ENCODE measurements around the gene FAM120A.
A peak's percentile ranks its signal among the peaks of the same experiment; 100 is the strongest.

Gene FAM120A

DNA sequence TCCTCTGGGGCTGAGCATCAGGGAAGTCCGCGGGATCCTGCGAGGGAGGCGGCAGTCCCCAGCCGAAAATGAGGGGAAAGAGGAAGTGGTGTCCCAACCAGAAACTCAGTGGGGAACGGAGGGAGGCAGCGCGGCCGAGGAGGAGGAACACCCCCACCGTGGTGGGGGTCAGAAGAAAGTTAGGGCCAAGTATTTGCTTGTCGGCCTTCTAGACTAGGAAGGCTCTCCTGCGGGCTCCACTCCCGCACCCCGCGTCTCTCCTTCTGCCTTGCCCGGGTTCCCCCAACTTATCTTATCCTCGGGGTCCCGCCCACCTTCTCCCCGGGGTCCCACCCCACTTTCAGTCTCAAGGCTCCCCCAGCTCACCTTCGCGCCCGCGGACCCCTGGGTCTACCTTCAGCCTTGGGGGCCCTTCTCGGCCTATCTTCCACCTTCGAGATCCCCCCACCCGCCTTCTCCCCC is 124.3 kb downstream of the FAM120A start:
- no peaks in the 10 kb centered on the region for H3K27me3 ChIP-seq (ENCODE audit: control insufficient read depth in 1 of 2, insufficient read depth in 2 of 2, low read length in 2 of 2)
- H3K9me3 ChIP-seq (ENCODE audit: low read length): no peaks in the 10 kb centered on the region
- H3K9ac ChIP-seq (ENCODE audit: low read length): peak overlapping the region; percentile 71
- H3K4me3 ChIP-seq (ENCODE audit: low read depth in 1 of 2, low read length in 2 of 2): peak overlapping the region; percentile 74 to 86
- H3K36me3 ChIP-seq (ENCODE audit: insufficient read depth, low read length): no peaks in the 10 kb centered on the region
- H3K27ac ChIP-seq (ENCODE audit: low read depth, low read length): peak overlapping the region; percentile 92
- H3K4me1 ChIP-seq (ENCODE audit: insufficient read depth, low read length): peaks cover 43% of the 10 kb centered on the region

GRCh38 chr9:93576258-93577077 is 125.0 kb downstream of the FAM120A start, which contains the start of gene PHF2:
Gene PHF2 (plus strand): TSS chr9:93576584. CDS start chr9:93576774, 190 bp downstream.
- Histone ChIP-seq H3K36me3 (ENCODE audit: insufficient read depth, low read length) (no peaks in the 10 kb centered on the region), H3K4me3 (ENCODE audit: low read depth in 1 of 2, low read length in 2 of 2) (peak within 1 kb of the TSS; percentile 79 to 86), H3K27me3 (ENCODE audit: control insufficient read depth in 1 of 2, insufficient read depth in 2 of 2, low read length in 2 of 2) (no peaks in the 10 kb centered on the region), H3K9me3 (ENCODE audit: low read length) (no peaks in the 10 kb centered on the region), H3K4me1 (ENCODE audit: insufficient read depth, low read length) (peaks cover 49% of the 10 kb centered on the region), H3K9ac (ENCODE audit: low read length) (peak within 1 kb of the TSS; percentile 74), H3K27ac (ENCODE audit: low read depth, low read length) (peak within 1 kb of the TSS; percentile 92)

DNA sequence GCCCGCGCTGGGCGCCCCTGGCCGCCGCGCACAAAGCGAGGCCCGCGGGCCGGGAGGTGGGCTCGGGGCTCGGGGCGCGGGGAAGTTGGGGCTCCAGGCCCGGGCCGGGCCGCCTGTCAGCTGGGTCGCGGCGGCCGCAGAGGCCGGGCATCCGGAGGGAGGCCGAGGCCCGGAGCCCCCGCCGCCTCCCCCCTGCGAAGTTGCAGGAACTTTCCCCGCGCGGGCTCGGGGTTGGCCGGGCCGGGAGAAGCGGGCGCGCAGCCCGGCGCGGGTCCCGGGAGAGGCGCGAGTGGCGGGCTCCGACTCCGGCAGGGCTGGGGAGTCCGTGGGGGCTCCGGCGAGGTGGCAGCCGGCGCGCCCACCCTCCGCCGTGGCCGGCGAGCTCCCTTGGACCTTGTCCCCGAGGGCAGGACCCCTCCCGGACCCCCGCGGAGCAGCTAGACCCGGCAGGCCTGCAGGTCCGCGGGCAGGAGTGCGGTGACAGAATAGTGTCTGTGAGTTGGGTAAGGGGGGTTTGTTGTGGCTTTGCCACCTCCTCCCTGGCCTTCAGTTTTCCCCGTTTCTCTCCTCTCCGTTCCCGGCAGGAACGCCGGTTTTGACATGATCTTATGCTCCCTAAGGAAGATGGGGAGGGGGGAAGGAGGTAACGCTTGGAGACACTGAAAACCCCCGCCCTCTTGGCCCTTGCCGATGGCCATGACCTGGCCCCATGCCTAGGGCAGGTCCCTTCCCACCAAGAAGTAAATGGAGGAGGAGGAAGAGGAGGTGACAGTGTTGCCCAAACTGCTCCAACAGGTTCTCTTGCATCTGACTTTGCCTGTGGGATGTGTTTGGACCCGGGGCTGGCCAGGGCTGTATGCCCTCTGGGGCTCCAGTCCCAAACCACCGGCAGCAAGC is 125.8 kb downstream of the FAM120A start:
- H3K36me3 ChIP-seq (ENCODE audit: insufficient read depth, low read length): no peaks in the 10 kb centered on the region
- peak overlapping the region; percentile 73 for H3K27ac ChIP-seq (ENCODE audit: low read depth, low read length)
- H3K9ac ChIP-seq (ENCODE audit: low read length): peak overlapping the region; percentile 74
- H3K9me3 ChIP-seq (ENCODE audit: low read length): no peaks in the 10 kb centered on the region
- H3K4me1 ChIP-seq (ENCODE audit: insufficient read depth, low read length): peaks cover 53% of the 10 kb centered on the region
- H3K27me3 ChIP-seq (ENCODE audit: control insufficient read depth in 1 of 2, insufficient read depth in 2 of 2, low read length in 2 of 2): no peaks in the 10 kb centered on the region
- H3K4me3 ChIP-seq (ENCODE audit: low read depth in 1 of 2, low read length in 2 of 2): peak overlapping the region; percentile 79 to 81

DNA sequence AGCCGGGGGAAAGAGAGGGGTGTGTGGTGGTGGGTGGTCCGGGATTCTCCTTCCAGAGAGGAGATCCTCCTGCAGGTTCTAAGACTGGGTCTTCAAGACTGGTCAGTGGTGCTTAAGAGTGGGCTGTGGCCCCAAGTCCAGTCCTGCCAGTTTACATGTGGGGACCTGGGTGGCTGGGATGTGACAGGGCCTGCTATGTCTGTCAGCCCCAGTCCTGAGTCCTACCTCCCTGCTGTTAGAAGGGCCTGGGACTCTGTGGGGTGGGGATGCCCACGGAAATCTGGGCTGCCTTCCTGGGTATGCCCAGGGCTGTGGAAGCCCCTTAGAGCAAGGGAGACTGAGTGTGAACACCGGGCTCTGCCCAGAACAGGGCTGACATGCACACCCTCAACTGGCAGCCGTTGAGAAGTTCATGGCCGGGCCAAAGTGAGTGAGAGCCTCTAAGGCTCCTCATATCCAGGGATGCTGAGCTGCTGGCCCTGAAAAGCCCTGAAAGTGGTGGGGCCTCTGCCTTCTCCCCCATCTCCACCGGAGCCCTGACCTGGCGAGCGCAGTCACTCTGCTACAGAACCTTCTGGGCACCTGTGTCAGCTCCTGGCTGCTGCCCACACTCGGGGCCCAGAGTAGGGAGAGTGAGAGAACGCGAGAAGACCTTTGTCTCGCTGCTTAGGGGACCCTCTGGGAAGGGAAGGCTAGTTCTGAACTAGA is 126.6 kb downstream of the FAM120A start:
- Histone ChIP-seq H3K4me3 (ENCODE audit: low read depth in 1 of 2, low read length in 2 of 2) (peak overlapping the region; percentile 79 to 81), H3K9me3 (ENCODE audit: low read length) (no peaks in the 10 kb centered on the region), H3K9ac (ENCODE audit: low read length) (peak overlapping the region; percentile 74), H3K27me3 (ENCODE audit: control insufficient read depth in 1 of 2, insufficient read depth in 2 of 2, low read length in 2 of 2) (no peaks in the 10 kb centered on the region), H3K27ac (ENCODE audit: low read depth, low read length) (peak overlapping the region; percentile 73), H3K4me1 (ENCODE audit: insufficient read depth, low read length) (peaks cover 53% of the 10 kb centered on the region), H3K36me3 (ENCODE audit: insufficient read depth, low read length) (no peaks in the 10 kb centered on the region)

GRCh38 chr9:93578844-93579243 is 127.4 kb downstream of the FAM120A start:
- H3K27me3 ChIP-seq (ENCODE audit: control insufficient read depth in 1 of 2, insufficient read depth in 2 of 2, low read length in 2 of 2): no peaks in the 10 kb centered on the region
- no peaks in the 10 kb centered on the region for H3K36me3 ChIP-seq (ENCODE audit: insufficient read depth, low read length)
- H3K9me3 ChIP-seq (ENCODE audit: low read length): no peaks in the 10 kb centered on the region
- peak overlapping the region; percentile 1 for H3K27ac ChIP-seq (ENCODE audit: low read depth, low read length)
- no peak overlapping the region for H3K4me3 ChIP-seq (ENCODE audit: low read depth in 1 of 2, low read length in 2 of 2)
- H3K9ac ChIP-seq (ENCODE audit: low read length): no peak overlapping the region
- peaks cover 53% of the 10 kb centered on the region for H3K4me1 ChIP-seq (ENCODE audit: insufficient read depth, low read length)

- Histone ChIP-seq H3K4me1 (ENCODE audit: insufficient read depth, low read length) (peaks cover 46% of the 10 kb centered on the region), H3K4me3 (ENCODE audit: low read depth in 1 of 2, low read length in 2 of 2) (no peak overlapping the region), H3K36me3 (ENCODE audit: insufficient read depth, low read length) (no peaks in the 10 kb centered on the region), H3K27me3 (ENCODE audit: control insufficient read depth in 1 of 2, insufficient read depth in 2 of 2, low read length in 2 of 2) (no peaks in the 10 kb centered on the region), H3K9me3 (ENCODE audit: low read length) (no peaks in the 10 kb centered on the region), H3K9ac (ENCODE audit: low read length) (no peak overlapping the region), H3K27ac (ENCODE audit: low read depth, low read length) (no peak overlapping the region)
Observed at GRCh38 chr9:93579711-93580516, 128.4 kb downstream of the FAM120A start.

- Histone ChIP-seq H3K9ac (ENCODE audit: low read length) (no peak overlapping the region), H3K4me3 (ENCODE audit: low read depth in 1 of 2, low read length in 2 of 2) (no peak overlapping the region), H3K4me1 (ENCODE audit: insufficient read depth, low read length) (peaks cover 44% of the 10 kb centered on the region), H3K9me3 (ENCODE audit: low read length) (no peaks in the 10 kb centered on the region), H3K27me3 (ENCODE audit: control insufficient read depth in 1 of 2, insufficient read depth in 2 of 2, low read length in 2 of 2) (no peaks in the 10 kb centered on the region), H3K27ac (ENCODE audit: low read depth, low read length) (peak overlapping the region; percentile 2), H3K36me3 (ENCODE audit: insufficient read depth, low read length) (peaks cover 3% of the 10 kb centered on the region)
Observed at GRCh38 chr9:93580654-93581380, 129.3 kb downstream of the FAM120A start.

DNA sequence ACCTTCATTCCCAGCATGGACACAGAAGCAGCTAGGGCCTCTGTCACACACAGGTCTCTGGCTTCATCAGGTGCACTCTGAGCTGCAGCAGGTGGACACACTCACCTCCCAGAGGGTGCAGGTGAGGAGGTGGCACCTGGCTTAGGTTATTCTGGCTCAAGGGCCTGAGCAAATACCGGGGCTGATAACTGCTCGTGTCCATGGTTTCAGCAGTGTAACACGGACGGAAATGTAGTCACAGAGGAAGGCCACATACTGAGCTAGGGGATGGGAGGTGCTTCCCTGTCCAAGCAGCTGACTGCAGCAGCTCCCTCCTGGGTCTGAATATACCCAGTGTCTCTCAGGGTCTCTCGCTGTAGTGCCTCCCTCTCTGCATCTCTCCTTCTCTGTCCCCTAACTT is 130.6 kb downstream of the FAM120A start:
- H3K4me3 ChIP-seq (ENCODE audit: low read depth in 1 of 2, low read length in 2 of 2): no peak overlapping the region
- H3K9me3 ChIP-seq (ENCODE audit: low read length): no peaks in the 10 kb centered on the region
- no peak overlapping the region for H3K27ac ChIP-seq (ENCODE audit: low read depth, low read length)
- H3K9ac ChIP-seq (ENCODE audit: low read length): no peak overlapping the region
- peaks cover 3% of the 10 kb centered on the region for H3K36me3 ChIP-seq (ENCODE audit: insufficient read depth, low read length)
- H3K4me1 ChIP-seq (ENCODE audit: insufficient read depth, low read length): peaks cover 49% of the 10 kb centered on the region
- H3K27me3 ChIP-seq (ENCODE audit: control insufficient read depth in 1 of 2, insufficient read depth in 2 of 2, low read length in 2 of 2): no peaks in the 10 kb centered on the region

DNA sequence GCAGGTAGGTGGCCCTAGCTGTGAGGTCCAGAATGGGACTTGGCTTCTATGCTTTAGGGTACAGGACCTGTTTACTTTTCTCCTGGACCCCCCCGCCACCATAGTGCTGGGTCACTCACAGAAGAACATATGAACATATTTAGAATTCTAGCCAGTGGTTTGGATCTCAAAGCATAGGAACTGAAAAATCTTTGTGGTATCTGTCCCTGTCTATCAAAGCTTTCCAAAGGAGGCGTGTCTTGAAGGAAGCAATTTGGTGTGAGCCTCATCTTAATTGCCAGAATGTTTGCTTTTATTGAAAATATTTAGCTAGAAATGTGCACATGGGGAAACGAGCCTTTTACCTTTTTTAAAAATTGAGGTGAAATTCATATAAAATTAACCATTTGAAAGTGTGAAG is 131.1 kb downstream of the FAM120A start:
- Histone ChIP-seq H3K9me3 (ENCODE audit: low read length) (no peaks in the 10 kb centered on the region), H3K27ac (ENCODE audit: low read depth, low read length) (no peak overlapping the region), H3K4me1 (ENCODE audit: insufficient read depth, low read length) (peaks cover 48% of the 10 kb centered on the region), H3K9ac (ENCODE audit: low read length) (no peak overlapping the region), H3K36me3 (ENCODE audit: insufficient read depth, low read length) (peaks cover 3% of the 10 kb centered on the region), H3K4me3 (ENCODE audit: low read depth in 1 of 2, low read length in 2 of 2) (no peak overlapping the region), H3K27me3 (ENCODE audit: control insufficient read depth in 1 of 2, insufficient read depth in 2 of 2, low read length in 2 of 2) (no peaks in the 10 kb centered on the region)

DNA sequence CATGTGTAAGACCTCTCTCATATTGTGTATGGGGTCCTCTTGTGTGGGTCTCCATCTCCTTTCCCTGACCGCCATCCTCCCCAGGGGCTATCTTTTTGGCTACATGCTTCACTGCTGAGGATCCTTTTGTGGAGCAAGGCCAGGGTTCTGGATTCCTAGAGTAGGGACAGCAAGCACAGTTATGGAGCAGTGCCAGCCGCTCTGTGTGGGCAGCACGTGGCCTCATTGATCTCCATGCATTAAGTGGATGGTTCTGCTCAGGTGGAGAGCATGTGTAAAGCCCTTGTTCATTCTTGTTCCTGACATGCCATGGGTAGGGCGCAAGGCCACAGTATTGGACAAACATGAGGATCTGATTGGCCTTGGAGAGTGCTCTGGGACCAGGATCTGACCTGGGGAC is 133.8 kb downstream of the FAM120A start:
- Histone ChIP-seq H3K9ac (ENCODE audit: low read length) (no peak overlapping the region), H3K4me1 (ENCODE audit: insufficient read depth, low read length) (peaks cover 36% of the 10 kb centered on the region), H3K9me3 (ENCODE audit: low read length) (no peaks in the 10 kb centered on the region), H3K4me3 (ENCODE audit: low read depth in 1 of 2, low read length in 2 of 2) (no peak overlapping the region), H3K36me3 (ENCODE audit: insufficient read depth, low read length) (peaks cover 3% of the 10 kb centered on the region), H3K27me3 (ENCODE audit: control insufficient read depth in 1 of 2, insufficient read depth in 2 of 2, low read length in 2 of 2) (no peaks in the 10 kb centered on the region), H3K27ac (ENCODE audit: low read depth, low read length) (no peak overlapping the region)

All from muscle layer of colon (tissue), 2 donors.